Neural progenitor cell (in vitro differentiated cells): ENCODE results near the gene RUBCN. TPM values are rescaled to one million over a fixed set of nuclear protein-coding genes. Genes with fewer than 3 reads are reported as not detected.
A peak's percentile ranks its signal among the peaks of the same experiment; 100 is the strongest.
"Not testable (repeated sequence)": the region's sequence is repeated elsewhere in the genome, so short reads cannot be mapped to it uniquely, and the experiment has no call there.

Experiments used
- DNase-seq: peaks from one replicate; pipeline ENCODE4 v3.0.0-alpha.2; 2016; ENCODE audit warnings: low spot score
- H2AFZ ChIP-seq: fragments of 200-600 bp; sonication (generic); replicated peaks from 2 replicates; pipeline ENCODE4 v1.6.1; 2016; ENCODE audit warnings: antibody characterized with exemption
- H3F3A ChIP-seq: fragments of 200-600 bp; sonication (generic); 2 replicates; pipeline ENCODE4 v1.6.1; 2016; ENCODE audit warnings: antibody characterized with exemption, low read depth
- H3K27ac ChIP-seq: fragments of 200-600 bp; sonication (generic); 2 replicates; pipeline ENCODE4 v1.5.1; 2016; ENCODE audit warnings: mild to moderate bottlenecking
- H3K27me3 ChIP-seq: fragments of 200-600 bp; sonication (generic); 2 replicates; pipeline ENCODE4 v1.6.1; 2016; ENCODE audit warnings: mild to moderate bottlenecking, moderate library complexity
- H3K36me3 ChIP-seq: fragments of 200-600 bp; sonication (generic); 2 replicates; pipeline ENCODE4 v1.5.1; 2016
- H3K4me1 ChIP-seq: fragments of 200-600 bp; sonication (generic); 2 replicates; pipeline ENCODE4 v1.6.1; 2016; ENCODE audit warnings: mixed run types
- H3K4me2 ChIP-seq: fragments of 200-600 bp; sonication (generic); 2 replicates; pipeline ENCODE4 v1.6.1; 2016
- H3K4me3 ChIP-seq: fragments of 200-600 bp; sonication (generic); 2 replicates; pipeline ENCODE4 v1.5.1; 2016
- H3K79me2 ChIP-seq: fragments of 200-600 bp; sonication (generic); 2 replicates; pipeline ENCODE4 v1.6.1; 2016; ENCODE audit warnings: low read depth
- H3K9ac ChIP-seq: fragments of 200-600 bp; sonication (generic); 2 replicates; pipeline ENCODE4 v1.6.1; 2016
- H3K9me3 ChIP-seq: fragments of 200-600 bp; sonication (generic); 2 replicates; pipeline ENCODE4 v1.5.1; 2016; ENCODE audit warnings: low read depth
- H4K20me1 ChIP-seq: fragments of 200-600 bp; sonication (generic); 2 replicates; pipeline ENCODE4 v1.6.1; 2016; ENCODE audit warnings: low read depth
- H3K27ac Mint-ChIP-seq: 3 replicates; pipeline ENCODE4 v1.8.0; 2021; ENCODE audit warnings: mixed read lengths
- H3K27me3 Mint-ChIP-seq: 2 replicates; pipeline ENCODE4 v1.8.0; 2022; ENCODE audit warnings: low read depth, mild to moderate bottlenecking, inconsistent platforms, moderate library complexity, mixed read lengths; ENCODE audit not compliant: insufficient read depth
- H3K36me3 Mint-ChIP-seq: 3 replicates; pipeline ENCODE4 v1.8.0; 2021; ENCODE audit warnings: mixed read lengths
- H3K4me1 Mint-ChIP-seq: 3 replicates; pipeline ENCODE4 v1.8.0; 2021; ENCODE audit warnings: mixed read lengths
- H3K4me3 Mint-ChIP-seq: 3 replicates; pipeline ENCODE4 v1.8.0; 2021; ENCODE audit warnings: mild to moderate bottlenecking, moderate library complexity, mixed read lengths
- H3K9me3 Mint-ChIP-seq: 3 replicates; pipeline ENCODE4 v1.8.0; 2020; ENCODE audit warnings: mixed read lengths
- CTCF ChIP-seq: fragments of 200-600 bp; sonication (generic); IDR thresholded peaks from 2 replicates; pipeline ENCODE4 v1.5.1; 2017; ENCODE audit warnings: antibody characterized with exemption, mild to moderate bottlenecking
- total RNA-seq: library from RNA; depleted of rRNA; stranded (reverse); fragments of >200 nt; gene quantifications from 2 replicates; pipeline ENCODE4 v1.2.3, GENCODE V29; 2015; ENCODE audit warnings: low replicate concordance

Gene RUBCN
- total RNA-seq, 1 donor from 2014 or later = 6.4 TPM

DNA sequence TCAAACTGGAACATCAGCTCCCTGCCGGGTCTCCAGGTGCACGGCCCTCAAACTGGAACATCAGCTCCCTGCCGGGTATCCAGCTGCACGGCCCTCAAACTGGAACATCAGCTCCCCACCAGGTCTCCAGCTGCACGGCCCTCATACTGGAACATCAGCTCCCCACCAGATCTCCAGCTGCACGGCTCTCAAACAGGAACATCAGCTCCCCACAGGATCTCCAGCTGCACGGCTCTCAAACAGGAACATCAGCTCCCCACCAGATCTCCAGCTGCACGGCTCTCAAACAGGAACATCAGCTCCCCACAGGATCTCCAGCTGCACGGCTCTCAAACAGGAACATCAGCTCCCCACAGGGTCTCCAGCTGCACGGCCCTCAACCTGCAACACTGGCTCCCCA is 99.1 kb downstream of the RUBCN start:
- not testable (repeated sequence) for H3K27ac ChIP-seq, H2AFZ ChIP-seq, H3K4me1 ChIP-seq, H3K9ac ChIP-seq, H3K9me3 ChIP-seq, H3K27ac Mint-ChIP-seq, H3K4me1 Mint-ChIP-seq, H3K4me3 ChIP-seq, H3K79me2 ChIP-seq, H4K20me1 ChIP-seq, H3K36me3 ChIP-seq, H3K27me3 ChIP-seq, H3K4me3 Mint-ChIP-seq, H3F3A ChIP-seq, H3K4me2 ChIP-seq, H3K27me3 Mint-ChIP-seq, DNase-seq
- peaks cover 23% of the 10 kb centered on the region for H3K9me3 Mint-ChIP-seq
- H3K36me3 Mint-ChIP-seq = peaks cover 21% of the 10 kb centered on the region

- peak; percentile 22 for TF ChIP-seq CTCF
- not testable (repeated sequence) for H3F3A ChIP-seq, DNase-seq, H3K36me3 ChIP-seq, H3K9ac ChIP-seq, H3K9me3 Mint-ChIP-seq, H3K4me1 Mint-ChIP-seq, H3K27me3 Mint-ChIP-seq, H3K79me2 ChIP-seq, H3K27me3 ChIP-seq, H3K4me3 Mint-ChIP-seq, H3K9me3 ChIP-seq, H3K27ac ChIP-seq, H3K4me1 ChIP-seq, H3K4me2 ChIP-seq, H2AFZ ChIP-seq, H4K20me1 ChIP-seq, H3K36me3 Mint-ChIP-seq, H3K4me3 ChIP-seq, H3K27ac Mint-ChIP-seq
Measured at GRCh38 chr3:197631989-197632388, 104.7 kb downstream of the RUBCN start.

- not testable (repeated sequence) for H3K4me3 ChIP-seq, H3K36me3 Mint-ChIP-seq, H3K27me3 ChIP-seq, H3K36me3 ChIP-seq, H3K27me3 Mint-ChIP-seq, H3K27ac Mint-ChIP-seq, H3K9me3 ChIP-seq, DNase-seq, H4K20me1 ChIP-seq, H3F3A ChIP-seq, H3K27ac ChIP-seq, H3K4me1 ChIP-seq, H2AFZ ChIP-seq, H3K4me1 Mint-ChIP-seq, H3K9me3 Mint-ChIP-seq, H3K4me2 ChIP-seq, H3K4me3 Mint-ChIP-seq, H3K9ac ChIP-seq, H3K79me2 ChIP-seq
Measured at GRCh38 chr3:197630766-197631165, 105.9 kb downstream of the RUBCN start.

- not testable (repeated sequence) for H3F3A ChIP-seq, H3K4me3 ChIP-seq, H3K36me3 Mint-ChIP-seq, H3K27ac Mint-ChIP-seq, H3K27me3 Mint-ChIP-seq, H3K9me3 ChIP-seq, H3K36me3 ChIP-seq, H3K27me3 ChIP-seq, H2AFZ ChIP-seq, H3K4me1 ChIP-seq, DNase-seq, H3K4me2 ChIP-seq, H3K9me3 Mint-ChIP-seq, H4K20me1 ChIP-seq, H3K27ac ChIP-seq, H3K9ac ChIP-seq, H3K4me3 Mint-ChIP-seq, H3K4me1 Mint-ChIP-seq
- peaks cover 15% of the 10 kb centered on the region for H3K79me2 ChIP-seq
Measured at GRCh38 chr3:197629286-197629685, 107.4 kb downstream of the RUBCN start.

DNA sequence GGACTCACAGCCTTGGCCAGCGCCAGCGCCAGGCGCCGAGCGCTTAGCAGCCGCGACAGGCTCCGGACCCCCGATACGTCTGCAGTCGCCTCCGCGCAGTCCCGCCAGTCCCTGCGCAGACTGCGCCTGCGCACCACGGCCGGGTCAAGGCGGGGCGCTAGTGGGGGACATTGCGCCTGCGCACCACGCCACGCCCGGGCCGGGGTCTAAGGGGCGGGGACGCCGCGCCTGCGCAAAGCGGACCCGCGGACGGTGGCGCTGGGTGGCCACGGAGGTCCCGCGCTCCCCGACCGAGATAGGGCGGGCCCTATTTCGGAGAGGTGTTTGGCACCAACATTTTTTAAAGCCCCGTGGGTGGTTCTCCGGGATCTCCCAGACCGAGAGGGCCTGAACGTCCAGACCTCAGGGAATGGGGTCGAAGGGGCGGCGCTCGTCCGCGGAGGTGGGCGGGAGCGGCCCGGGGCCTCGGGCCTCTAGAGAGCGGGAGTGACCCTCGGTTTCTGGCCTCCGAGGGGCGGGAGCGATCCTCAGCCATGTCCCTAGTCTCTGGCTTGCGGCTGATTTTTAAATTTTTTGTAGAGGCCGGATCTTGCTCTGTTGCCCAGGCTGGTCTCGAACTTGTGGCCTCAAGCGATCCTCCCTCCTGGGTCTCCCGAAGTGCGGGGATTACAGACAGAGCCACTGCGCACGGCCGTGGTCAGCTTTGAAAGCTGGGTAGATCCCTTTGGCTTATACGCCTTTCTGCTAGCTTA is 108.8 kb downstream of the RUBCN start:
- H3K4me1 ChIP-seq, H4K20me1 ChIP-seq, H3K36me3 Mint-ChIP-seq, H3K27ac ChIP-seq, H2AFZ ChIP-seq, H3K27me3 ChIP-seq, H3K9me3 Mint-ChIP-seq, H3K4me1 Mint-ChIP-seq, H3K9me3 ChIP-seq, H3F3A ChIP-seq, H3K27me3 Mint-ChIP-seq, H3K36me3 ChIP-seq, H3K27ac Mint-ChIP-seq: not testable (repeated sequence)
- H3K4me2 ChIP-seq = peak overlapping the region; percentile 78
- peak overlapping the region; percentile 65 for H3K4me3 ChIP-seq
- peak overlapping the region; percentile 87 for H3K4me3 Mint-ChIP-seq
- DNase-seq = peak; percentile 93
- H3K9ac ChIP-seq = peak overlapping the region; percentile 23
- peaks cover 17% of the 10 kb centered on the region for H3K79me2 ChIP-seq

DNA sequence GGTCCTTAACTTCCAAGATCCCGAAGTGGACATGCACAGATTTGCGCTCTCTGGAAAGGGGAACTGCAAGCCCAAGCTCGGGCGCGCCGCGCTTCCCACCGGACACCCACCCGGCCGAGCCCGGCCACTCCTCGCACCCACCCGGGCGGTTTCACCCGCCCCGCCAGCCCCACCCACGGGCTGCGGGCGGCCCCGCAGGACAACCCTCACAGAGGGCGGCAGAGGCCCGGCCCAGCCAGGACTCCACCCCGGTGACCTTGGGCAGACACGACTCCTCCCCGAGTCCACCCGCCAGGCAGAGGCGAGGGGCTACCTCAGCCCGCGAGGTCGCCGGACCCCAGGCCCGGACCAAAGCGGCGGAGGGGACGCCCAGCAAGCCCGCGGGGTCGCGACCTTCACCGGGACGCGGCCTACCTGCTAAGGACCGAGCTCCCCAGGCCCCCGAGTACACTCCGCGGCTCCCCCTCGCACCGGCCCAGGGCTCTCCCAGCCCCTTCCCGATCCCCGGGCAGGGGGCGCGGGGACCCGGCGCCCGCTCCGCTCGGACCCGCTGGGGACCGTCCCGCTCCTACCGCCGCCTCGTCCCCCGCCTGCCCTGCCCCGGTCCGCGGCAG is 109.4 kb downstream of the RUBCN start:
- not testable (repeated sequence) for H3K27ac Mint-ChIP-seq, H3K4me1 Mint-ChIP-seq, H3K27me3 Mint-ChIP-seq, H3K9me3 Mint-ChIP-seq, H2AFZ ChIP-seq, DNase-seq, H3K36me3 Mint-ChIP-seq, H3K9me3 ChIP-seq, H3K27me3 ChIP-seq, H3F3A ChIP-seq, H4K20me1 ChIP-seq, H3K4me2 ChIP-seq, H3K36me3 ChIP-seq, H3K4me1 ChIP-seq, H3K27ac ChIP-seq, H3K9ac ChIP-seq
- H3K4me3 ChIP-seq = peak overlapping the region; percentile 65
- peaks cover 17% of the 10 kb centered on the region for H3K79me2 ChIP-seq
- peak overlapping the region; percentile 87 for H3K4me3 Mint-ChIP-seq

- peak overlapping the region; percentile 37 for H3K4me3 ChIP-seq
- H3K9me3 ChIP-seq, H3K4me2 ChIP-seq, H4K20me1 ChIP-seq, H3K27ac Mint-ChIP-seq, H3K27me3 Mint-ChIP-seq, H3K27ac ChIP-seq, H3K36me3 ChIP-seq, H3K9ac ChIP-seq, H3K36me3 Mint-ChIP-seq, H3K4me1 Mint-ChIP-seq, H2AFZ ChIP-seq, DNase-seq, H3F3A ChIP-seq, H3K4me1 ChIP-seq, H3K27me3 ChIP-seq, H3K9me3 Mint-ChIP-seq: not testable (repeated sequence)
- H3K79me2 ChIP-seq = peaks cover 17% of the 10 kb centered on the region
- peak overlapping the region; percentile 87 for H3K4me3 Mint-ChIP-seq
Measured at GRCh38 chr3:197626404-197627157, 110.1 kb downstream of the RUBCN start.
